ENCODE measurements around the gene PRKN.

- TF ChIP-seq CTCF (conservative IDR thresholded peaks at IDR 0.05; ENCODE audit: low read depth, low read length): no peak
- TF ChIP-seq EZH2 (IDR thresholded peaks at IDR 0.05; ENCODE audit: borderline replicate concordance, low read depth, low read length, poor library complexity, severe bottlenecking): no peak
These were observed 787.0 kb downstream of the PRKN start for GRCh38 chr6:161940519-161940918.

All from A673 (cell line).